Measurements from ENCODE around the gene ALAD. TPM values are rescaled to one million over a fixed set of nuclear protein-coding genes. Genes with fewer than 3 reads are reported as not detected.
A peak's percentile ranks its signal among the peaks of the same experiment; 100 is the strongest.

ALAD gene
- total and polyA plus RNA-seq, 9 of the 15 experiments (the other 6 are each of a cell fraction or from before 2014, with no cell fraction given): 1.3 to 12.7 (median 6.8) TPM

GRCh38 chr9:113340011-113340699, 60.9 kb downstream of the ALAD start, which contains the start of gene WDR31 (continued):
- TF ChIP-seq FIP1L1 (IDR thresholded peaks at IDR 0.05; ENCODE audit: low read depth, low read length, poor library complexity, severe bottlenecking) (peak; percentile 54), ZNF511 (CRISPR knock-in tag; IDR thresholded peaks at IDR 0.05) (no peak), TEAD4 (IDR thresholded peaks at IDR 0.05; ENCODE audit: low read length) (peak; percentile 32; the same call in 1 of the 2 replicates), TEAD4 (CRISPR knock-in tag; IDR thresholded peaks at IDR 0.05; ENCODE audit: borderline replicate concordance) (no peak), ZBTB34 (CRISPR knock-in tag; IDR thresholded peaks at IDR 0.05) (no peak), DLX4 (CRISPR knock-in tag; IDR thresholded peaks at IDR 0.05) (no peak), MCM5 (IDR thresholded peaks at IDR 0.05; ENCODE audit: low read depth) (no peak), TFAP4 (CRISPR knock-in tag; IDR thresholded peaks at IDR 0.05; ENCODE audit: borderline replicate concordance) (peak; percentile 85), MNT (conservative IDR thresholded peaks at IDR 0.05) (peak; percentile 63 to 87), NR0B1 (IDR thresholded peaks at IDR 0.05; ENCODE audit: partially characterized antibody) (no peak), ZNF830 (CRISPR knock-in tag; IDR thresholded peaks at IDR 0.05) (no peak), ZNF140 (CRISPR knock-in tag; IDR thresholded peaks at IDR 0.05) (no peak), NR1H2 (CRISPR knock-in tag; IDR thresholded peaks at IDR 0.05) (peak; percentile 85; the same call in 1 of the 2 replicates), FOXA3 (CRISPR knock-in tag; conservative IDR thresholded peaks at IDR 0.05 in 1 of 2, IDR thresholded peaks at IDR 0.05 in 1 of 2) (no peak), DNMT1 (IDR thresholded peaks at IDR 0.05) (no peak), ZNF79 (CRISPR knock-in tag; IDR thresholded peaks at IDR 0.05; ENCODE audit: low read depth) (no peak), TRIM25 (IDR thresholded peaks at IDR 0.05; ENCODE audit: borderline replicate concordance) (no peak), CGGBP1 (CRISPR knock-in tag; IDR thresholded peaks at IDR 0.05) (peak; percentile 64; the same call in 1 of the 2 replicates)
